ENCODE measurements around the gene TMED6. TPM values are rescaled to one million over a fixed set of nuclear protein-coding genes. Genes with fewer than 3 reads are reported as not detected.
A peak's percentile ranks its signal among the peaks of the same experiment; 100 is the strongest.

Gene TMED6
- polyA plus RNA-seq, 3 donors, result 0.29 TPM; not detected in 2

- peaks cover 35 to 91% of the 10 kb centered on the region in 2 donors for H3K36me3 ChIP-seq (replicated peaks in 1 of 2; ENCODE audit: control insufficient read depth in 1 of 2, insufficient read depth in 2 of 2, low read length in 2 of 2)
- H3K9me3 ChIP-seq (replicated peaks in 1 of 2; ENCODE audit: control insufficient read depth in 1 of 2, insufficient read depth in 1 of 2, low read length in 2 of 2), result no peaks in the 10 kb centered on the region
- Mint-ChIP-seq H3K4me3 (no peak overlapping the region), H3K4me1 (peaks cover 11% of the 10 kb centered on the region), H3K9me3 (no peaks in the 10 kb centered on the region), H3K36me3 (peaks cover 50 to 64% of the 10 kb centered on the region in 2 donors), H3K27ac (no peak overlapping the region), H3K27me3 (ENCODE audit: low read depth in 3 of 3) (no peaks in the 10 kb centered on the region)
- H3K9ac ChIP-seq (ENCODE audit: insufficient read depth, low read length, poor library complexity, severe bottlenecking), result no peak overlapping the region
- no peak overlapping the region for H3K4me3 ChIP-seq (replicated peaks in 1 of 3; ENCODE audit: low read depth in 2 of 3, low read length in 3 of 3)
- no peaks in the 10 kb centered on the region for H3K27me3 ChIP-seq (ENCODE audit: control insufficient read depth in 2 of 2, insufficient read depth in 2 of 2, low read length in 2 of 2)
- H3K4me2 ChIP-seq (replicated peaks; ENCODE audit: extremely low read depth, low read length, poor library complexity, severe bottlenecking), result no peak overlapping the region
- no peak overlapping the region for H3K27ac ChIP-seq (ENCODE audit: low read depth in 1 of 2, low read length in 2 of 2)
- H4K20me1 ChIP-seq (ENCODE audit: insufficient read depth, low read length), result peaks cover 22% of the 10 kb centered on the region
- peaks cover 36% of the 10 kb centered on the region for H3K79me2 ChIP-seq (ENCODE audit: insufficient read depth, low read length)
- TF ChIP-seq, protein P1, sequence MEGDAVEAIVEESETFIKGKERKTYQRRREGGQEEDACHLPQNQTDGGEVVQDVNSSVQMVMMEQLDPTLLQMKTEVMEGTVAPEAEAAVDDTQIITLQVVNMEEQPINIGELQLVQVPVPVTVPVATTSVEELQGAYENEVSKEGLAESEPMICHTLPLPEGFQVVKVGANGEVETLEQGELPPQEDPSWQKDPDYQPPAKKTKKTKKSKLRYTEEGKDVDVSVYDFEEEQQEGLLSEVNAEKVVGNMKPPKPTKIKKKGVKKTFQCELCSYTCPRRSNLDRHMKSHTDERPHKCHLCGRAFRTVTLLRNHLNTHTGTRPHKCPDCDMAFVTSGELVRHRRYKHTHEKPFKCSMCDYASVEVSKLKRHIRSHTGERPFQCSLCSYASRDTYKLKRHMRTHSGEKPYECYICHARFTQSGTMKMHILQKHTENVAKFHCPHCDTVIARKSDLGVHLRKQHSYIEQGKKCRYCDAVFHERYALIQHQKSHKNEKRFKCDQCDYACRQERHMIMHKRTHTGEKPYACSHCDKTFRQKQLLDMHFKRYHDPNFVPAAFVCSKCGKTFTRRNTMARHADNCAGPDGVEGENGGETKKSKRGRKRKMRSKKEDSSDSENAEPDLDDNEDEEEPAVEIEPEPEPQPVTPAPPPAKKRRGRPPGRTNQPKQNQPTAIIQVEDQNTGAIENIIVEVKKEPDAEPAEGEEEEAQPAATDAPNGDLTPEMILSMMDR (IDR thresholded peaks at IDR 0.05), result no peak
- no peak for DNase-seq
- H3K4me1 ChIP-seq (ENCODE audit: control insufficient read depth in 1 of 2, insufficient read depth in 2 of 2, low read length in 2 of 2), result peaks cover 4 to 12% of the 10 kb centered on the region in 2 donors
- H2AFZ ChIP-seq (ENCODE audit: insufficient read depth, low read depth, low read length, poor library complexity, severe bottlenecking), result no peak overlapping the region
- WGBS (ENCODE audit: insufficient coverage), result no CpG with 5 or more reads among the region's 1 CpG
- intact Hi-C loops (cut with micrococcal nuclease), result no loop called here
These were observed 27.2 kb upstream of the TMED6 start for GRCh38 chr16:69378760-69379159.

- Histone ChIP-seq H3K4me2 (replicated peaks; ENCODE audit: extremely low read depth, low read length, poor library complexity, severe bottlenecking) (no peak overlapping the region), H3K4me3 (replicated peaks in 1 of 3; ENCODE audit: low read depth in 2 of 3, low read length in 3 of 3) (no peak overlapping the region), H3K36me3 (replicated peaks in 1 of 2; ENCODE audit: control insufficient read depth in 1 of 2, insufficient read depth in 2 of 2, low read length in 2 of 2) (peaks cover 35 to 91% of the 10 kb centered on the region in 2 donors), H3K27me3 (ENCODE audit: control insufficient read depth in 2 of 2, insufficient read depth in 2 of 2, low read length in 2 of 2) (no peaks in the 10 kb centered on the region), H3K27ac (ENCODE audit: low read depth in 1 of 2, low read length in 2 of 2) (no peak overlapping the region), H3K9me3 (replicated peaks in 1 of 2; ENCODE audit: control insufficient read depth in 1 of 2, insufficient read depth in 1 of 2, low read length in 2 of 2) (no peaks in the 10 kb centered on the region), H2AFZ (ENCODE audit: insufficient read depth, low read depth, low read length, poor library complexity, severe bottlenecking) (no peak overlapping the region), H3K9ac (ENCODE audit: insufficient read depth, low read length, poor library complexity, severe bottlenecking) (no peak overlapping the region), H3K79me2 (ENCODE audit: insufficient read depth, low read length) (peaks cover 31% of the 10 kb centered on the region), H4K20me1 (ENCODE audit: insufficient read depth, low read length) (peaks cover 29% of the 10 kb centered on the region), H3K4me1 (ENCODE audit: control insufficient read depth in 1 of 2, insufficient read depth in 2 of 2, low read length in 2 of 2) (peaks cover 4 to 11% of the 10 kb centered on the region in 2 donors)
- WGBS (ENCODE audit: insufficient coverage), result 100% methylated on average over 1 of the region's 1 CpG
- Mint-ChIP-seq H3K27ac (peak overlapping the region in 1 of 7 donors; percentile 79), H3K9me3 (no peaks in the 10 kb centered on the region), H3K36me3 (peaks cover 52 to 65% of the 10 kb centered on the region in 2 donors), H3K4me1 (peaks cover 9% of the 10 kb centered on the region), H3K27me3 (ENCODE audit: low read depth in 3 of 3) (no peaks in the 10 kb centered on the region), H3K4me3 (no peak overlapping the region)
- TF ChIP-seq, protein P1 (IDR thresholded peaks at IDR 0.05), result no peak
- intact Hi-C loops (cut with micrococcal nuclease), result no loop called here
- DNase-seq, result no peak
These were observed 26.4 kb upstream of the TMED6 start for GRCh38 chr16:69378036-69378435.
